ENCODE data around the gene FUT2. TPM values are rescaled to one million over a fixed set of nuclear protein-coding genes. Genes with fewer than 3 reads are reported as not detected.
A peak's percentile ranks its signal among the peaks of the same experiment; 100 is the strongest.

FUT2 gene
- total and polyA plus RNA-seq, 2 of the 13 experiments (the other 11 are each of a cell fraction or from before 2014, with no cell fraction given): 0.07 TPM; not detected in 1

DNA sequence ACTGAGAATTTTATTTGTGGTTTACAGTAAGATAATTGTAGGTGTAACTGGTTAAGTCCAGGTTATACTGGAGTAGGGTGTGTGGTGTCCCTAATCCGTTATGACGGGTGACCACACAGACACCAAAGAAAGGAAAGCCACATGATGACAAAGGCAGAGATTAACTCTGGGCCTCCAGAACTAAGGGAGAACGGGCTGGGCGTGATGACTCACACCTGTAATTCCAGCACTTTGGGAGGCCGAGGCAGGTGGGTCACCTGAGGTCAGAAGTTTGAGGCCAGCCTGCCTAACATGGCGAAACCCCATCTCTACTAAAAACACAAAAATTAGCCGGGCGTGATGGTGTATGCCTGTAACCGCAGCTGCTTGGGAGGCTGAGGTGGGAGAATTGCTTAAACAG is 10.2 kb upstream of the FUT2 start (continued):
- TF ChIP-seq SOX6 (IDR thresholded peaks at IDR 0.05) (no peak), SOX6 (CRISPR knock-in tag; IDR thresholded peaks at IDR 0.05) (peak; percentile 73), CREB1 (IDR thresholded peaks at IDR 0.05) (peak; percentile 55; the same call in 1 of the 2 replicates), CREB1 (CRISPR knock-in tag; IDR thresholded peaks at IDR 0.05) (no peak), ZNF772 (CRISPR knock-in tag; IDR thresholded peaks at IDR 0.05) (no peak), PPARG (CRISPR knock-in tag; conservative IDR thresholded peaks at IDR 0.05) (no peak), MYC (CRISPR knock-in tag; IDR thresholded peaks at IDR 0.05; ENCODE audit: borderline replicate concordance) (no peak), ZNF7 (CRISPR knock-in tag; IDR thresholded peaks at IDR 0.05) (no peak), RXRA (CRISPR knock-in tag; IDR thresholded peaks at IDR 0.05) (peak; percentile 80), SOX5 (CRISPR knock-in tag; IDR thresholded peaks at IDR 0.05; ENCODE audit: borderline replicate concordance) (peak; percentile 71; the same call in 1 of the 2 replicates), U2AF1 (optimal IDR thresholded peaks at IDR 0.05; ENCODE audit: low read depth, low read length) (no peak), FOSL2 (CRISPR knock-in tag; IDR thresholded peaks at IDR 0.05) (peak; percentile 95), SAP130 (CRISPR knock-in tag; IDR thresholded peaks at IDR 0.05; ENCODE audit: low read depth) (peak; percentile 40), HOXA3 (CRISPR knock-in tag; IDR thresholded peaks at IDR 0.05) (no peak), ZNF773 (CRISPR knock-in tag; IDR thresholded peaks at IDR 0.05; ENCODE audit: borderline replicate concordance) (no peak), NONO (IDR thresholded peaks at IDR 0.05) (no peak), NONO (CRISPR knock-in tag; conservative IDR thresholded peaks at IDR 0.05) (no peak)
- TF ChIP-seq, protein P1, sequence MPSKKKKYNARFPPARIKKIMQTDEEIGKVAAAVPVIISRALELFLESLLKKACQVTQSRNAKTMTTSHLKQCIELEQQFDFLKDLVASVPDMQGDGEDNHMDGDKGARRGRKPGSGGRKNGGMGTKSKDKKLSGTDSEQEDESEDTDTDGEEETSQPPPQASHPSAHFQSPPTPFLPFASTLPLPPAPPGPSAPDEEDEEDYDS (CRISPR knock-in tag; IDR thresholded peaks at IDR 0.05): no peak
- TF ChIP-seq, protein P2, sequence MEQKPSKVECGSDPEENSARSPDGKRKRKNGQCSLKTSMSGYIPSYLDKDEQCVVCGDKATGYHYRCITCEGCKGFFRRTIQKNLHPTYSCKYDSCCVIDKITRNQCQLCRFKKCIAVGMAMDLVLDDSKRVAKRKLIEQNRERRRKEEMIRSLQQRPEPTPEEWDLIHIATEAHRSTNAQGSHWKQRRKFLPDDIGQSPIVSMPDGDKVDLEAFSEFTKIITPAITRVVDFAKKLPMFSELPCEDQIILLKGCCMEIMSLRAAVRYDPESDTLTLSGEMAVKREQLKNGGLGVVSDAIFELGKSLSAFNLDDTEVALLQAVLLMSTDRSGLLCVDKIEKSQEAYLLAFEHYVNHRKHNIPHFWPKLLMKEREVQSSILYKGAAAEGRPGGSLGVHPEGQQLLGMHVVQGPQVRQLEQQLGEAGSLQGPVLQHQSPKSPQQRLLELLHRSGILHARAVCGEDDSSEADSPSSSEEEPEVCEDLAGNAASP (CRISPR knock-in tag; IDR thresholded peaks at IDR 0.05; ENCODE audit: borderline replicate concordance): peak; percentile 95
- TF ChIP-seq, protein P3, sequence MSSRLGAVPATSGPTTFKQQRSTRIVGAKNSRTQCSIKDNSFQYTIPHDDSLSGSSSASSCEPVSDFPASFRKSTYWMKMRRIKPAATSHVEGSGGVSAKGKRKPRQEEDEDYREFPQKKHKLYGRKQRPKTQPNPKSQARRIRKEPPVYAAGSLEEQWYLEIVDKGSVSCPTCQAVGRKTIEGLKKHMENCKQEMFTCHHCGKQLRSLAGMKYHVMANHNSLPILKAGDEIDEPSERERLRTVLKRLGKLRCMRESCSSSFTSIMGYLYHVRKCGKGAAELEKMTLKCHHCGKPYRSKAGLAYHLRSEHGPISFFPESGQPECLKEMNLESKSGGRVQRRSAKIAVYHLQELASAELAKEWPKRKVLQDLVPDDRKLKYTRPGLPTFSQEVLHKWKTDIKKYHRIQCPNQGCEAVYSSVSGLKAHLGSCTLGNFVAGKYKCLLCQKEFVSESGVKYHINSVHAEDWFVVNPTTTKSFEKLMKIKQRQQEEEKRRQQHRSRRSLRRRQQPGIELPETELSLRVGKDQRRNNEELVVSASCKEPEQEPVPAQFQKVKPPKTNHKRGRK (CRISPR knock-in tag; IDR thresholded peaks at IDR 0.05): no peak
- TF ChIP-seq, protein P4, sequence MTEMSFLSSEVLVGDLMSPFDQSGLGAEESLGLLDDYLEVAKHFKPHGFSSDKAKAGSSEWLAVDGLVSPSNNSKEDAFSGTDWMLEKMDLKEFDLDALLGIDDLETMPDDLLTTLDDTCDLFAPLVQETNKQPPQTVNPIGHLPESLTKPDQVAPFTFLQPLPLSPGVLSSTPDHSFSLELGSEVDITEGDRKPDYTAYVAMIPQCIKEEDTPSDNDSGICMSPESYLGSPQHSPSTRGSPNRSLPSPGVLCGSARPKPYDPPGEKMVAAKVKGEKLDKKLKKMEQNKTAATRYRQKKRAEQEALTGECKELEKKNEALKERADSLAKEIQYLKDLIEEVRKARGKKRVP (CRISPR knock-in tag; IDR thresholded peaks at IDR 0.05): 0 out of 4 replicates have a peak, but pooled peaks of 1 of the 2 experiments have one; percentile 17
- TF ChIP-seq, protein P5, sequence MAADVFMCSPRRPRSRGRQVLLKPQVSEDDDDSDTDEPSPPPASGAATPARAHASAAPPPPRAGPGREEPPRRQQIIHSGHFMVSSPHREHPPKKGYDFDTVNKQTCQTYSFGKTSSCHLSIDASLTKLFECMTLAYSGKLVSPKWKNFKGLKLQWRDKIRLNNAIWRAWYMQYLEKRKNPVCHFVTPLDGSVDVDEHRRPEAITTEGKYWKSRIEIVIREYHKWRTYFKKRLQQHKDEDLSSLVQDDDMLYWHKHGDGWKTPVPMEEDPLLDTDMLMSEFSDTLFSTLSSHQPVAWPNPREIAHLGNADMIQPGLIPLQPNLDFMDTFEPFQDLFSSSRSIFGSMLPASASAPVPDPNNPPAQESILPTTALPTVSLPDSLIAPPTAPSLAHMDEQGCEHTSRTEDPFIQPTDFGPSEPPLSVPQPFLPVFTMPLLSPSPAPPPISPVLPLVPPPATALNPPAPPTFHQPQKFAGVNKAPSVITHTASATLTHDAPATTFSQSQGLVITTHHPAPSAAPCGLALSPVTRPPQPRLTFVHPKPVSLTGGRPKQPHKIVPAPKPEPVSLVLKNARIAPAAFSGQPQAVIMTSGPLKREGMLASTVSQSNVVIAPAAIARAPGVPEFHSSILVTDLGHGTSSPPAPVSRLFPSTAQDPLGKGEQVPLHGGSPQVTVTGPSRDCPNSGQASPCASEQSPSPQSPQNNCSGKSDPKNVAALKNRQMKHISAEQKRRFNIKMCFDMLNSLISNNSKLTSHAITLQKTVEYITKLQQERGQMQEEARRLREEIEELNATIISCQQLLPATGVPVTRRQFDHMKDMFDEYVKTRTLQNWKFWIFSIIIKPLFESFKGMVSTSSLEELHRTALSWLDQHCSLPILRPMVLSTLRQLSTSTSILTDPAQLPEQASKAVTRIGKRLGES (CRISPR knock-in tag; IDR thresholded peaks at IDR 0.05; ENCODE audit: borderline replicate concordance): no peak
- TF ChIP-seq, protein P6, sequence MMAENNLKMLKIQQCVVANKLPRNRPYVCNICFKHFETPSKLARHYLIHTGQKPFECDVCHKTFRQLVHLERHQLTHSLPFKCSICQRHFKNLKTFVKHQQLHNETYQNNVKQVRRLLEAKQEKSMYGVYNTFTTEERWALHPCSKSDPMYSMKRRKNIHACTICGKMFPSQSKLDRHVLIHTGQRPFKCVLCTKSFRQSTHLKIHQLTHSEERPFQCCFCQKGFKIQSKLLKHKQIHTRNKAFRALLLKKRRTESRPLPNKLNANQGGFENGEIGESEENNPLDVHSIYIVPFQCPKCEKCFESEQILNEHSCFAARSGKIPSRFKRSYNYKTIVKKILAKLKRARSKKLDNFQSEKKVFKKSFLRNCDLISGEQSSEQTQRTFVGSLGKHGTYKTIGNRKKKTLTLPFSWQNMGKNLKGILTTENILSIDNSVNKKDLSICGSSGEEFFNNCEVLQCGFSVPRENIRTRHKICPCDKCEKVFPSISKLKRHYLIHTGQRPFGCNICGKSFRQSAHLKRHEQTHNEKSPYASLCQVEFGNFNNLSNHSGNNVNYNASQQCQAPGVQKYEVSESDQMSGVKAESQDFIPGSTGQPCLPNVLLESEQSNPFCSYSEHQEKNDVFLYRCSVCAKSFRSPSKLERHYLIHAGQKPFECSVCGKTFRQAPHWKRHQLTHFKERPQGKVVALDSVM (CRISPR knock-in tag; IDR thresholded peaks at IDR 0.05): peak; percentile 54
